GM18508 (cell line): ENCODE results near the gene PAPOLA.
"Not testable (repeated sequence)": the region's sequence is repeated elsewhere in the genome, so short reads cannot be mapped to it uniquely, and the experiment has no call there.

Experiments
- ATAC-seq: cut with Tn5 transposase; IDR thresholded peaks from one replicate; pipeline ENCODE4 v1.9.1; 2021; ENCODE audit warnings: moderate number of reproducible peaks; ENCODE audit not compliant: insufficient read depth, unreplicated experiment

The PAPOLA gene

GRCh38 chr14:96501740-96502620 is at the start of gene PAPOLA:
Gene PAPOLA, plus strand, starts transcription at chr14:96502382. Its CDS starts 211 bp downstream, at chr14:96502593.
- peak; percentile 78 for ATAC-seq

- ATAC-seq = no peak
These were observed 49.5 kb upstream of the PAPOLA start for GRCh38 chr14:96452684-96453083.

DNA sequence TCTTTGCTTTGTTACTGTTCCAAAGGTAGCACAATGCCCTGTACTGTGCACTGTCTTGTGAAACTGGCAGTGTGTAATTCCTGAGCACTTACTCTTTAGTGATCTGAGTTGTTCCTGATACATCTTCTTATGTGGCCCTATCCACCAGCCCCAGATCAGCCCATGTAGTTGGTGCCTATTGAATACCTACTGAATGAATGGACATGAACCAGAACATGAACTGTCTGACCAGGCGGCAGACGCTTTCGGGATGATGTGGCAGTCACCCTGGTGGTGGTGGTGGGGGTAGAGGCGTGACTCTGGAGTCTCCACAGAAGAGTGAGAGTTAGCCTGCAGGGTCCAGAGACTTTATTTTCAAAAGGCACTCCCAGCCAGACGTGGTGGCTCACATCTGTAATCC is 46.6 kb upstream of the PAPOLA start:
- ATAC-seq = no peak

DNA sequence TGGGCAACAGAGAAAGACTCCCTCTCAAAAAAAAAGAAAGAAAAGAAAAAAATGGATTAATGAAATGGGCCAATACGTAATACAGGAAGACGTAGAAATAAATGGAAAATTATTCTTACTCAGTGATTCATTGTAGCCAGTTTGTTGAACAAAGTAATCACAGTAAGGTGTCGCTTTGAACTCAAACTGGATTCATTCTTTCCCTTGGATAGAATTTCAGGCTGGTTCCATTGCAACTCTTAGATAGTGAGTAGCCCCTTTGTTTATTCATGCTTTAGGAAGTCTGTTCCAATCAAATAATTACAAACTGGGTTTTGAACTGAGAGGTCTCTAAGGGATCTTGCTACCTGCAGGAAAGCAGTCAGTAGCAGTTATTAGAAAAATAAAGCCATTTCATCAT is 42.3 kb upstream of the PAPOLA start:
- no peak for ATAC-seq

- no peak for ATAC-seq
These were observed 40.0 kb upstream of the PAPOLA start for GRCh38 chr14:96461950-96462798.

DNA sequence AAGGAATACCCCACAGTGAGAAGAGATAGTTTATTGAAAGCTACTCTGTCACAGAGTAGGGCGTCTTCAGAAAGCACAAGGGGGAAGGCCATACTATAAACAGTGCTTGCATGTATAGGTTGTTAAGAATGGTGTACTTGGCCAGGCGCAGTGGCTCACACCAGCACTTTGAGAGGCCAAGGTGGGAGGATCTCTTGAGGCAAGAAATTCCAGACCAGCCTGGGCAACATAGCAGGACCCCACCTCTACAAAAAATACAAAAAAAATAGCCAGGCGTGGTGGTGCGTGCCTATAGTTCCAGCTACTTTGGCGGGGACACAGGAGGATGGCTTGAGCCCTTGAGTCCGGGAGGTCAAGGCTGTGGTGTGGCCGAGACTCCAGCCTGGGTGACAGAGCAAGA is 38.0 kb upstream of the PAPOLA start:
- ATAC-seq = no peak

DNA sequence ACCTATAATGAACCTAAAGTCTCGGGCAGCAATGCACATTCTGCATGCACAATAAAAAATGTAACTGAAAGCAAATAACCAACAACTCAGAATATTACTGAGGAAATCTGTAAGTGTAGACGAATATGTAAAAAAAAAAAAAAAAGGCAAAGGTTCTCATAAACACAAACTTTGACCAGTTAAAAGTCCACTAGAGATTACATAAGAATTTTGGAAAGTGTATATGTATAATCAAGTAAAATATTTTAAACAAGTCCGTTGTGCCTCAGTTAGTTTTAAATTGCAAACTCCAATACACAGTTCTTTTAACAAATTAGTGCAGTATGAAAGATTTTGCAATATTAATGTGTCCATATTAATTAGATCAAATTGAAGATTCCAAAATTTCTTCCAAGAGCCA is 35.3 kb upstream of the PAPOLA start:
- ATAC-seq = no peak

DNA sequence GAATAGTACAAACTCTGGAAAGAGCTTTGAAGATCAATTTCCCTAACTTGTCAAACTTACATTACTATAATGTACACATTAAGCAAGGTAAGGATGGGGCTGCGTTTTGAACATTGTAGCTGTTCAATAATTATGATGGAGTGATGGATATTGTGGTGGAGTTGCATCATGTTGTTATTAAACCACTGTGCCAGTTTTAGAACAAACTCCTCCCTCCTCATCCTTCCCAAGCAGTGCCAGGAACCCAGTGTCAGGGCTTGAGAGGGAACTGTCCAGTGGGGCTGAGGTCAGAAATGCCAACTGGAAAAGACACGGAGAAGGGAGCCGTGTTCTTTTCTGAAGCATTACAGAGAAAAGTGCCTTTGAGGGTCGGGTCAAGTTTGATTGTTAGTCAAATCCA is 31.9 kb upstream of the PAPOLA start:
- no peak for ATAC-seq

DNA sequence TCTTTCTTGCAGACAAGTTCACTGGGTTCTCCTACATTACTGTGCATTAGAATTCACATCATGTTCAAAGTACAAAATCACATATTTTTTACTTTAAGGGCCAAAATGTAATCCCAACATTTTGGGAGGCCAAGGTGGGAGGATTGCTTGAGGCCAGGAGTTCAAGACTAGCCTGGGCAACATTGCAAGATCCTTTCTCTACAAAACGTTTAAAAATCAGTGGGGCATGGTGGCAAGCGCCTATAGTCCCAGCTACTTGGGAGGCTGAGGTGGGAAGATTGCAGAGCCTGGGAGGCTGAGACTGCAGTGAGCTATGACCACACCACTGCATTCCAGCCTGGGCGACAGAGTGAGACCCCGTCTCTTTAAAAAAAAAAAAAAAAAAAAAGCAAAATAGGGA is 31.2 kb upstream of the PAPOLA start:
- not testable (repeated sequence) for ATAC-seq

- no peak for ATAC-seq
These were observed 24.1 kb upstream of the PAPOLA start for GRCh38 chr14:96478119-96478518.

- no peak for ATAC-seq
These were observed 22.6 kb upstream of the PAPOLA start for GRCh38 chr14:96479435-96480146.

- ATAC-seq = no peak
These were observed 20.4 kb upstream of the PAPOLA start for GRCh38 chr14:96481731-96482314.

- ATAC-seq = no peak
These were observed 19.2 kb upstream of the PAPOLA start for GRCh38 chr14:96482986-96483385.

DNA sequence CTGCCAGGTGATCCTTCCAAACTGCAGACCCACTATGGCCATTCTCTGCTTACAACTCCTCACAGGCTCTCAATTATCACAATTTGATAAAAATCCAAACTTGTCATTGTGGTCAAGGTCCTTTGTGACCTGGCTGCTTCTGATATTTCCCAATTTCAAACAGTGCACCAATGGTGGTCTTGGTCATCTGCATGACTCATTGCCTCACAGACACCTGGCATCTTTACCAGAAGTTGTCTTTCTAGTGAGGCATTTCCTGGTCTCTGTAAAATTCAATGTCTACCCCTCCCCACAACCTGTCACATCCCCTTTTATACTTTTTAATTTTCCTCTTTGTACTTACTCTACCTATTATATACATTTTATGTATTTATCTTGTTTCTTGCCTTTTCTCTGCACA is 17.8 kb upstream of the PAPOLA start:
- ATAC-seq = no peak

DNA sequence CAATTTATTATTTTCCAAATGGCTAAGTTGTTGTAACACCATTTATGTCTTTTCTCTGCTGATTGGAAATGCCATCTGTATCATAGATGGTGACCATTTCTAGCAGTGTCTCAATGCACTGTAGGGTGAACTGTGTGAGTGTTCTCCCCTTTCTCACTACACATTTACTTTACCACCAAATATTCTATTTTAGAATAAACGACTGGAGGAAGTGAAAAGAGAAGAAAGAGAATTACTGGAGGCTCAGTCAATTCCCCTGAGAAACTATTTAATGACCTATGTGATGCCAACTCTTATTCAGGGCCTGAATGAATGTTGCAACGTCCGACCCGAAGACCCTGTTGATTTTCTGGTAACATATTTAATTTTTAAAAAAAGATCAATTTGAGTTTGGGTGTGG is 15.5 kb upstream of the PAPOLA start:
- ATAC-seq = no peak

DNA sequence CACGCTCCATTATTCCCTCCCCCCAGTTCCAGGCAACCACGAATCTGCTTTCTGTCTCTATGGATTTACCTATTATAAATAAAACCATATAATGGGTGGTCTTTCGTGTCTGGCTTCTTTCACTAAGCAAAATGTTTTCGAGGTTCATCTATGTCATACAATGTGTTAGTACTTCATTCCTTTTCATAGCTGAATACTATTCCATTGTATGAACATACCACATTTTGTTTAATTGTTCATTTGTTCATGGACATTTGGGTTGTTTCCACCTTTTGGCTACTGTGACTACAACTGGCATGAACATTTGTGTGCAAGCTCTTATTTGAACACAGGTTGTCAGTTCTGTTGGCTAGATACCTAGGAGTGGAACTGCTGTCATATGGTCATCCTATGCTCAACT is 12.9 kb upstream of the PAPOLA start:
- ATAC-seq = no peak

GRCh38 chr14:96493178-96493577 is 9.0 kb upstream of the PAPOLA start:
- no peak for ATAC-seq

DNA sequence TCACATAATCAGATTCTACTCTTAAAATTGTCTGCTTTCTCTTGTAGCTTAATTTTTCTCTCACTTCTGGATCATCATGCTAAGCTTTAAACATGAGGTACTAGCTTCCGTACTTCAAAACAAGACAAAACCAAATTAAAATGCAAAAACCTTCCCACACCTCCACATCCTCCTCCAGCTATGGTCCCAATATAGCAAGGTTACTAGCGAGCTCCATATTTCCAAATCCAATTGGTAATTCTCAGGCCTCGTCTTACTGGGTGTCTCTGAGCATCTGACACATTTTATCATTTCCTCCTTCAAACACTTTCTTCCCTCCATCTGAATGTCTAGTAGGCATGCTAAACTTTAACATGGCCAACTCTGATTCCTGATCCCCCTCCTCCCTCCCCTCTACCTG is 7.9 kb upstream of the PAPOLA start:
- ATAC-seq = no peak

- ATAC-seq = no peak
These were observed 5.1 kb upstream of the PAPOLA start for GRCh38 chr14:96497087-96497486.

- no peak for ATAC-seq
These were observed 4.6 kb upstream of the PAPOLA start for GRCh38 chr14:96497586-96497985.
